Muscle layer of duodenum (tissue), 2 donors: ENCODE measurements around the gene LRBA.

Experiments used
- H3K27ac ChIP-seq: one replicate; pipeline ENCODE4 v1.7.0; 2013; ENCODE audit warnings: mild to moderate bottlenecking, low read length
- H3K27me3 ChIP-seq: one replicate; pipeline ENCODE4 v1.7.0; 2013; ENCODE audit warnings: low read depth, mild to moderate bottlenecking, control low read depth, low read length
- H3K36me3 ChIP-seq, 2 donors: one replicate each; pipeline ENCODE4 v1.7.0; 2013; ENCODE audit warnings: low read length in 2 of 2, control low read depth in 1 of 2, mild to moderate bottlenecking in 1 of 2; ENCODE audit not compliant: insufficient read depth in 2 of 2, control insufficient read depth in 1 of 2
- H3K4me1 ChIP-seq, 2 donors: one replicate each; pipeline ENCODE4 v1.7.0; 2013; ENCODE audit warnings: low read length in 2 of 2, mild to moderate bottlenecking in 2 of 2, control low read depth in 1 of 2, moderate library complexity in 1 of 2; ENCODE audit not compliant: insufficient read depth in 2 of 2, control insufficient read depth in 1 of 2
- H3K4me3 ChIP-seq, 2 donors: one replicate each; pipeline ENCODE4 v1.7.0; 2013; ENCODE audit warnings: low read length in 2 of 2, low read depth in 1 of 2, mild to moderate bottlenecking in 1 of 2
- H3K9me3 ChIP-seq, 2 donors: one replicate each; pipeline ENCODE4 v1.7.0; 2013; ENCODE audit warnings: low read length in 2 of 2, control low read depth in 1 of 2, mild to moderate bottlenecking in 1 of 2; ENCODE audit not compliant: control insufficient read depth in 1 of 2
- donor health status: healthy.

The LRBA gene

GRCh38 chr4:150369434-150370380, 645.4 kb downstream of the LRBA start:
- H3K4me1 ChIP-seq, result peaks cover 0 to 5% of the 10 kb centered on the region in 2 donors
- H3K36me3 ChIP-seq, result no peaks in the 10 kb centered on the region
- no peaks in the 10 kb centered on the region for H3K9me3 ChIP-seq
- H3K4me3 ChIP-seq, result no peak overlapping the region
- no peaks in the 10 kb centered on the region for H3K27me3 ChIP-seq
- no peak overlapping the region for H3K27ac ChIP-seq

- peaks cover 0 to 5% of the 10 kb centered on the region in 2 donors for H3K4me1 ChIP-seq
- no peaks in the 10 kb centered on the region for H3K27me3 ChIP-seq
- no peak overlapping the region for H3K27ac ChIP-seq
- no peak overlapping the region for H3K4me3 ChIP-seq
- no peaks in the 10 kb centered on the region for H3K9me3 ChIP-seq
- H3K36me3 ChIP-seq, result no peaks in the 10 kb centered on the region
Measured at GRCh38 chr4:150368667-150369066, 646.4 kb downstream of the LRBA start.

GRCh38 chr4:150367326-150367725, 647.8 kb downstream of the LRBA start:
- Histone ChIP-seq H3K9me3 (no peaks in the 10 kb centered on the region), H3K27ac (no peak overlapping the region), H3K27me3 (no peaks in the 10 kb centered on the region), H3K4me3 (no peak overlapping the region), H3K36me3 (no peaks in the 10 kb centered on the region), H3K4me1 (peaks cover 0 to 5% of the 10 kb centered on the region in 2 donors)

GRCh38 chr4:150366487-150366999, 648.5 kb downstream of the LRBA start:
- Histone ChIP-seq H3K9me3 (no peaks in the 10 kb centered on the region), H3K27ac (no peak overlapping the region), H3K27me3 (no peaks in the 10 kb centered on the region), H3K4me1 (peaks cover 0 to 5% of the 10 kb centered on the region in 2 donors), H3K4me3 (no peak overlapping the region), H3K36me3 (no peaks in the 10 kb centered on the region)

- peaks cover 0 to 2% of the 10 kb centered on the region in 2 donors for H3K4me1 ChIP-seq
- H3K27ac ChIP-seq, result no peak overlapping the region
- no peaks in the 10 kb centered on the region for H3K27me3 ChIP-seq
- no peaks in the 10 kb centered on the region for H3K9me3 ChIP-seq
- H3K36me3 ChIP-seq, result no peaks in the 10 kb centered on the region
- no peak overlapping the region for H3K4me3 ChIP-seq
Measured at GRCh38 chr4:150363721-150364688, 651.1 kb downstream of the LRBA start.

- peaks cover 0 to 12% of the 10 kb centered on the region in 2 donors for H3K4me1 ChIP-seq
- no peaks in the 10 kb centered on the region for H3K36me3 ChIP-seq
- H3K27me3 ChIP-seq, result no peaks in the 10 kb centered on the region
- H3K27ac ChIP-seq, result no peak overlapping the region
- no peak overlapping the region for H3K4me3 ChIP-seq
- H3K9me3 ChIP-seq, result no peaks in the 10 kb centered on the region
Measured at GRCh38 chr4:150358691-150359090, 656.4 kb downstream of the LRBA start.

GRCh38 chr4:150357829-150358228, 657.3 kb downstream of the LRBA start:
- Histone ChIP-seq H3K27me3 (no peaks in the 10 kb centered on the region), H3K27ac (no peak overlapping the region), H3K36me3 (no peaks in the 10 kb centered on the region), H3K4me3 (no peak overlapping the region), H3K4me1 (peaks cover 0 to 12% of the 10 kb centered on the region in 2 donors), H3K9me3 (no peaks in the 10 kb centered on the region)

GRCh38 chr4:150355858-150356455, 659.1 kb downstream of the LRBA start:
- Histone ChIP-seq H3K4me3 (no peak overlapping the region), H3K27ac (no peak overlapping the region), H3K4me1 (peaks cover 0 to 12% of the 10 kb centered on the region in 2 donors), H3K9me3 (no peaks in the 10 kb centered on the region), H3K27me3 (no peaks in the 10 kb centered on the region), H3K36me3 (no peaks in the 10 kb centered on the region)

- Histone ChIP-seq H3K27me3 (no peaks in the 10 kb centered on the region), H3K9me3 (no peaks in the 10 kb centered on the region), H3K4me1 (peaks cover 0 to 12% of the 10 kb centered on the region in 2 donors), H3K36me3 (no peaks in the 10 kb centered on the region), H3K4me3 (no peak overlapping the region), H3K27ac (no peak overlapping the region)
Measured at GRCh38 chr4:150355418-150355817, 659.7 kb downstream of the LRBA start.

- Histone ChIP-seq H3K4me1 (peaks cover 0 to 12% of the 10 kb centered on the region in 2 donors), H3K9me3 (no peaks in the 10 kb centered on the region), H3K27ac (no peak overlapping the region), H3K36me3 (no peaks in the 10 kb centered on the region), H3K27me3 (no peaks in the 10 kb centered on the region), H3K4me3 (no peak overlapping the region)
Measured at GRCh38 chr4:150354214-150354796, 660.8 kb downstream of the LRBA start.
